Measurements from ENCODE around the gene E2F4. TPM values are rescaled to one million over a fixed set of nuclear protein-coding genes. Genes with fewer than 3 reads are reported as not detected.

The E2F4 gene, protein sequence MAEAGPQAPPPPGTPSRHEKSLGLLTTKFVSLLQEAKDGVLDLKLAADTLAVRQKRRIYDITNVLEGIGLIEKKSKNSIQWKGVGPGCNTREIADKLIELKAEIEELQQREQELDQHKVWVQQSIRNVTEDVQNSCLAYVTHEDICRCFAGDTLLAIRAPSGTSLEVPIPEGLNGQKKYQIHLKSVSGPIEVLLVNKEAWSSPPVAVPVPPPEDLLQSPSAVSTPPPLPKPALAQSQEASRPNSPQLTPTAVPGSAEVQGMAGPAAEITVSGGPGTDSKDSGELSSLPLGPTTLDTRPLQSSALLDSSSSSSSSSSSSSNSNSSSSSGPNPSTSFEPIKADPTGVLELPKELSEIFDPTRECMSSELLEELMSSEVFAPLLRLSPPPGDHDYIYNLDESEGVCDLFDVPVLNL
- 10 to 100 TPM; 25.2 to 71.3 (median 33.7) TPM for total RNA-seq
- polyA plus RNA-seq = 10 to 100 TPM; 29.3 to 41.4 TPM
- long read RNA-seq, donor 1, transcript E2F4-201 (10 exons, 2,096 nt) = major isoform, 27 of 42 reads
- long read RNA-seq, donor 1, partial matches to known transcripts = 5 of 42 reads
- long read RNA-seq, donor 1, other reads (novel, unspliced or antisense) = 9 of 42 reads
- long read RNA-seq, donor 2, transcript E2F4-201 (10 exons, 2,096 nt) = major isoform, 17 of 29 reads
- long read RNA-seq, donor 2, partial matches to known transcripts = 6 of 29 reads
- long read RNA-seq, donor 2, other reads (novel, unspliced or antisense) = 4 of 29 reads
- long read RNA-seq, donor 3, transcript E2F4-201 (10 exons, 2,096 nt) = major isoform, 32 of 43 reads
- long read RNA-seq, donor 3, partial matches to known transcripts = 3 of 43 reads
- long read RNA-seq, donor 3, other reads (novel, unspliced or antisense) = 5 of 43 reads

DNA sequence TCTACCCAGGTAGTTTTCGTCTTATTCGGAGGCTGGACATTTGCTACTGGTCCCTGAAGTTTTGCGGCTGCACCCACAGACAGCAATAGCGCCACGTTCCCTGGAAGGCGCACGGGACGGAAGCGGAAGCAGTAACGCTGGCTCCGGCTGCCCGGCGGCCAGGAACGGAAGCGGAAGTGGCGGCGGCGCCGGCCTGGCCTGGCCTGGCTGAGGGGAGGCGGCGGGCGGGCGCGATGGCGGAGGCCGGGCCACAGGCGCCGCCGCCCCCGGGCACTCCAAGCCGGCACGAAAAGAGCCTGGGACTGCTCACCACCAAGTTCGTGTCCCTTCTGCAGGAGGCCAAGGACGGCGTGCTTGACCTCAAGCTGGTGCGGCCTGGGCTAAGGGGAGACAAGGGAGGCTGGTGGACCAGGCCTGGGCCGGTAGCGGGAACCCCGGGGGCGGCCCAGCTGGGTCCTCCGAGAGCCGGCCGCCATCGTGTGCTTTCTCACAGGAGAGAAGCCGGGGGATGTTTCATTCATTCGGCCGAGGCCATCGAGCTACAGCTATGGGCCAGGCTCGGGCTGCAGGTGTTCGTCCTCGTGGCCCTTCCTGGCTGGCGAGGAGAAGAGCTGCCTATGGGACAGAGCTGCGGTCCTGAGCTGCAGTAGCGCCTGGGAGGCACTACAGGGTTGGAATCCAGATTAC lies at the start of gene E2F4:
E2F4 (plus strand) TSS at position 161 of the 687 bp plus-strand sequence; CDS start at position 234, 73 bp downstream.
- WGBS, 4 donors = 0 to 1% (median 0%) methylated on average over 22 to 54 of the region's 54 CpGs
- Histone ChIP-seq H3K9me3 (no peaks in the 10 kb centered on the region), H3K4me1 (peaks cover 2 to 40% (median 29%) of the 10 kb centered on the region in 12 donors), H3K36me3 (peaks cover 0 to 42% (median 34%) of the 10 kb centered on the region in 9 donors), H3K27me3 (no peaks in the 10 kb centered on the region), H3K27ac (peak within 1 kb of the TSS; percentile 65 to 93 (median 88)), H3K4me3 (peak within 1 kb of the TSS; percentile 74 to 100 (median 94))
- TF ChIP-seq, protein P1, sequence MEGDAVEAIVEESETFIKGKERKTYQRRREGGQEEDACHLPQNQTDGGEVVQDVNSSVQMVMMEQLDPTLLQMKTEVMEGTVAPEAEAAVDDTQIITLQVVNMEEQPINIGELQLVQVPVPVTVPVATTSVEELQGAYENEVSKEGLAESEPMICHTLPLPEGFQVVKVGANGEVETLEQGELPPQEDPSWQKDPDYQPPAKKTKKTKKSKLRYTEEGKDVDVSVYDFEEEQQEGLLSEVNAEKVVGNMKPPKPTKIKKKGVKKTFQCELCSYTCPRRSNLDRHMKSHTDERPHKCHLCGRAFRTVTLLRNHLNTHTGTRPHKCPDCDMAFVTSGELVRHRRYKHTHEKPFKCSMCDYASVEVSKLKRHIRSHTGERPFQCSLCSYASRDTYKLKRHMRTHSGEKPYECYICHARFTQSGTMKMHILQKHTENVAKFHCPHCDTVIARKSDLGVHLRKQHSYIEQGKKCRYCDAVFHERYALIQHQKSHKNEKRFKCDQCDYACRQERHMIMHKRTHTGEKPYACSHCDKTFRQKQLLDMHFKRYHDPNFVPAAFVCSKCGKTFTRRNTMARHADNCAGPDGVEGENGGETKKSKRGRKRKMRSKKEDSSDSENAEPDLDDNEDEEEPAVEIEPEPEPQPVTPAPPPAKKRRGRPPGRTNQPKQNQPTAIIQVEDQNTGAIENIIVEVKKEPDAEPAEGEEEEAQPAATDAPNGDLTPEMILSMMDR (IDR thresholded peaks at IDR 0.05) = peak in 1 of 12 donors; percentile 6
- TF ChIP-seq POLR2A (IDR thresholded peaks at IDR 0.05) = peak in 1 of 2 donors; percentile 88
- ATAC-seq (peak; percentile 88 to 96 (median 92)), DNase-seq (peak; percentile 93 to 95 (median 93))
- intact Hi-C loops (cut with DNase I) = loop anchor here in 5 of 10 donors (5.0 kb wide), 2 partner anchors 35 to 55 kb away; partner anchors contain the start of genes TMEM208 (in 4 of the 5), FHOD1 (in 1 of the 5) and SLC9A5 (in 1 of the 5)

DNA sequence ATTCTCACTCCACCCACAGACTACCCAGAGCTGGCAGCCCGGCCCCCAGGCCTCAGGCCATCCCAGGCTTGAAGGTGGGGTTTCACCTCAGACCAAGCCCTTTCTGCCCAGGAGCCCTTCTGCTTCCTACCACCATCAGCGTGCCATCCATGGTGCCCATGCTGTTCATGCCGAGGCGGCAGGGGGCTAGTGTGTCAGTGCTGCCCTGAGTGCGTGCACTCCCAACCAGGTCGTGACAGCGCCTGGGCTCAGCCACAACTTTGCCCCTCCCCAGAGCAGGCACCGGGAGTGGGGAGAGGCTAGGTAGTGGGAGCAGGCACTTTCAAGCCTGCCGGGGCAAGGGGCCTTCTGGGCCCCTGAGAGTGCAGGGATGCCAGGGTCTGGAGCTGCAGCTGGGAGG lies 49.6 kb upstream of the E2F4 start:
- DNase-seq (no peak), ATAC-seq (no peak)
- no peak for TF ChIP-seq POLR2A (IDR thresholded peaks at IDR 0.05)
- TF ChIP-seq, protein P1 (IDR thresholded peaks at IDR 0.05) = no peak
- Histone ChIP-seq H3K4me3 (no peak overlapping the region), H3K4me1 (no peaks in the 10 kb centered on the region), H3K27me3 (no peaks in the 10 kb centered on the region), H3K36me3 (peaks cover 0 to 100% (median 96%) of the 10 kb centered on the region in 9 donors), H3K9me3 (no peaks in the 10 kb centered on the region), H3K27ac (no peak overlapping the region)
- 88 to 93% (median 93%) methylated on average over 9 of the region's 9 CpGs; no CpG with 5 or more reads in 1 of the 4 donors for WGBS, 4 donors
- intact Hi-C loops (cut with DNase I) = no loop called here

DNA sequence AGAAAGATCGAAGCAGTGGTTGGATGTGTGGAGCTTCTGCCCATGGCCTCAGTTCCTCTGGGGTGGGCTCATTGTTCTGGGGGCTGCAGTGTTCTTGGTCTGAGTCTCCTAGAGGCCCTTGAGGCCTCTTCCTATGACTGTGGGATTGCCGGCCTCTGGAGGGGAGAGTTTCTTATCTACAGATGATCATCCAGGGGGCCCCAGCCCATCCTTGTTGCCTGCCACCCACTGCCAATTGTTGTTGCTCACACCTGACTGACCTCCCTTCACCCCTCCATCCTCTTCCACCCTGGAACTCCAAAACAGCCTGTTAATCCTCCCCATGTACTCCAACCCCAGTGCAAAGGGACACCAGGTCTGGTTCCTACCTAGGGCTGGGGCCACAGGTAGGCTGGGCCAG lies 47.0 kb upstream of the E2F4 start:
- DNase-seq = no peak
- 84 to 94% (median 92%) methylated on average over 2 of the region's 2 CpGs for WGBS, 4 donors
- intact Hi-C loops (cut with DNase I) = no loop called here
- peaks cover 0 to 94% (median 85%) of the 10 kb centered on the region in 9 donors for H3K36me3 ChIP-seq
- H3K9me3 ChIP-seq = no peaks in the 10 kb centered on the region
- no peak for TF ChIP-seq POLR2A (IDR thresholded peaks at IDR 0.05)
- H3K4me1 ChIP-seq = peaks cover 0 to 3% (median 0%) of the 10 kb centered on the region in 12 donors
- no peak overlapping the region for H3K4me3 ChIP-seq
- no peak overlapping the region for H3K27ac ChIP-seq
- peaks cover 0 to 2% (median 0%) of the 10 kb centered on the region in 9 donors for H3K27me3 ChIP-seq
- ATAC-seq = no peak

DNA sequence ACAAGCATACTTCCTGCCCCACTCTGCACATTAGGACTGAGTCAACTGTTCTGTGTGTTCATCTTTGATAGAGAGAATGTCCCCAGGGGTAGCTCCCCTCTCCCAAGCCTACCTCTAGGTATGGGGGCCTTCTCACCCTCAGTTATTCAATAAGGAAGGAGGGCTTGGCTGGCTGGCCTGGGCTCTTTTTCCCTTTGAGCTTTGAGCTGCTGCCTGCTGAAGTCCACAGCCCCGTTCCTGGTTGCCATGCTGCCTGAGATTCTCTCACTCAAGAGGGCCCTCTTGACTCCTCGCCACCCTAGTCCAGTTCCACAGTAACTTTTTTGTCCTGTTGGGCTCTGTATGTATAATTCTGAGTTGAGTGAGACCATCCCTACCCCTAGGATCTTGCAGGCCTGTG lies 46.2 kb upstream of the E2F4 start:
- peaks cover 0 to 10% (median 0%) of the 10 kb centered on the region in 9 donors for H3K27me3 ChIP-seq
- no peak for DNase-seq
- peaks cover 0 to 11% (median 0%) of the 10 kb centered on the region in 12 donors for H3K4me1 ChIP-seq
- intact Hi-C loops (cut with DNase I) = no loop called here
- no peak for TF ChIP-seq POLR2A (IDR thresholded peaks at IDR 0.05)
- TF ChIP-seq, protein P1 (IDR thresholded peaks at IDR 0.05) = no peak
- ATAC-seq = no peak
- WGBS, 4 donors = 86 to 92% (median 89%) methylated on average over 2 of the region's 2 CpGs
- peaks cover 0 to 86% (median 77%) of the 10 kb centered on the region in 9 donors for H3K36me3 ChIP-seq
- H3K9me3 ChIP-seq = no peaks in the 10 kb centered on the region
- H3K27ac ChIP-seq = no peak overlapping the region
- no peak overlapping the region for H3K4me3 ChIP-seq

Measured in heart left ventricle (tissue), 16 donors.